Measurements from ENCODE around the gene RASD1.

- no peak for TF ChIP-seq POLR2AphosphoS5 (IDR thresholded peaks at IDR 0.05; ENCODE audit: low read depth, low read length)
- no peak for TF ChIP-seq POLR2A (IDR thresholded peaks at IDR 0.05; ENCODE audit: low read depth, low read length)
- TF ChIP-seq PAX5 (IDR thresholded peaks at IDR 0.05; ENCODE audit: insufficient read depth, low read length, severe bottlenecking): no peak
- no peak for TF ChIP-seq TAF1 (IDR thresholded peaks at IDR 0.05; ENCODE audit: low read depth, low read length)
These were observed 16.7 kb upstream of the RASD1 start for GRCh38 chr17:17512866-17513265.

All from GM12891 (cell line).